OCI-LY7 (cell line): Measurements from ENCODE around the gene JUN.

Source experiments
- EZH2phosphoT487 ChIP-seq: fragments of 200-600 bp; sonication (generic); IDR thresholded peaks from 2 replicates; pipeline ENCODE4 v1.6.1; 2018; ENCODE audit warnings: low read depth, borderline replicate concordance, mild to moderate bottlenecking, mixed run types, antibody characterized with exemption, low read length, moderate library complexity, mixed read lengths
- TF ChIP-seq, protein P1 (sequence below): fragments of 200-600 bp; sonication (generic); conservative IDR thresholded peaks from 2 replicates; pipeline ENCODE4 v1.5.1; 2014; ENCODE audit warnings: mild to moderate bottlenecking, antibody characterized with exemption, low read length, moderate library complexity, mixed read lengths

- TF ChIP-seq, protein P1, sequence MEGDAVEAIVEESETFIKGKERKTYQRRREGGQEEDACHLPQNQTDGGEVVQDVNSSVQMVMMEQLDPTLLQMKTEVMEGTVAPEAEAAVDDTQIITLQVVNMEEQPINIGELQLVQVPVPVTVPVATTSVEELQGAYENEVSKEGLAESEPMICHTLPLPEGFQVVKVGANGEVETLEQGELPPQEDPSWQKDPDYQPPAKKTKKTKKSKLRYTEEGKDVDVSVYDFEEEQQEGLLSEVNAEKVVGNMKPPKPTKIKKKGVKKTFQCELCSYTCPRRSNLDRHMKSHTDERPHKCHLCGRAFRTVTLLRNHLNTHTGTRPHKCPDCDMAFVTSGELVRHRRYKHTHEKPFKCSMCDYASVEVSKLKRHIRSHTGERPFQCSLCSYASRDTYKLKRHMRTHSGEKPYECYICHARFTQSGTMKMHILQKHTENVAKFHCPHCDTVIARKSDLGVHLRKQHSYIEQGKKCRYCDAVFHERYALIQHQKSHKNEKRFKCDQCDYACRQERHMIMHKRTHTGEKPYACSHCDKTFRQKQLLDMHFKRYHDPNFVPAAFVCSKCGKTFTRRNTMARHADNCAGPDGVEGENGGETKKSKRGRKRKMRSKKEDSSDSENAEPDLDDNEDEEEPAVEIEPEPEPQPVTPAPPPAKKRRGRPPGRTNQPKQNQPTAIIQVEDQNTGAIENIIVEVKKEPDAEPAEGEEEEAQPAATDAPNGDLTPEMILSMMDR, result no peak
- no peak for TF ChIP-seq EZH2phosphoT487
Observed at GRCh38 chr1:58815686-58816071, 31.8 kb upstream of the JUN start.
